Measurements from ENCODE around the gene UCP2. TPM values are rescaled to one million over a fixed set of nuclear protein-coding genes. Genes with fewer than 3 reads are reported as not detected.
"Not testable (repeated sequence)": the region's sequence is repeated elsewhere in the genome, so short reads cannot be mapped to it uniquely, and the experiment has no call there.

The UCP2 gene
- total RNA-seq, 2 donors from 2014 or later = 21.6 to 30.2 TPM

DNA sequence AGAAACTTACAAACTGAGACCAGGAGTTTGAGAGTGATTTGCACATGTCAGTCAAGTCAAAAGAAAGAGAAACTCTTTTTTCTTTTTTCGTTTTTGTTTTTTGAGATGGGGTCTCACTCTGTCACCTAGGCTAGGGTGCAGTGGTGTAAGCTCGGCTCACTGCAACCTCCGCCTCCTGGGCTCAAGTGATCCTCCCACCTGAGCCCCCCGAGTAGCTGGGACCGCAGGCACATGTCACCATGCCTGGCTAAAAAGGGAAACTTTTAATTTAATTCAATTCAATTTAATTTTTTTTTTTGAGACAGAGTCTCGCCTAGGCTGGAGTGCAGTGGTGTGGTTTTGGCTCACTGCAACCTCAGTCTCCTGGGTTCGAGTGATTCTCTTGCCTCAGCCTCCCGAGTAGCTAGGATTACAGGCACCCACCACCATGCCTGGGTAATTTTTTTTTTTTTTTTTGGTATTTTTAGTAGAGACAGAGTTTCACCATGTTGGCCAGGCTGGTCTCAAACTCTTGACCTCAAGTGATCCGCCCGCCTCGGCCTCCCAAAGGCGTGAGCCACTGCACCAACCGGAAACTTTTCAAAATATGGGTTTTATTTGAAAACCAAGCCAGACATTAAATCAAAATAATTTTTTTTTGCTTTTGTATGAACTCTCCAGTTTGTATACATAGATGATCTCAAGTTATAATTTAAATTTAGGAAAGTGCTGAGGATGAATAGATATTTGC, 16.4 kb upstream of the UCP2 start:
- no peak for DNase-seq
- ATAC-seq = no peak
- intact Hi-C loops (cut with DNase I) = no loop called here

DNA sequence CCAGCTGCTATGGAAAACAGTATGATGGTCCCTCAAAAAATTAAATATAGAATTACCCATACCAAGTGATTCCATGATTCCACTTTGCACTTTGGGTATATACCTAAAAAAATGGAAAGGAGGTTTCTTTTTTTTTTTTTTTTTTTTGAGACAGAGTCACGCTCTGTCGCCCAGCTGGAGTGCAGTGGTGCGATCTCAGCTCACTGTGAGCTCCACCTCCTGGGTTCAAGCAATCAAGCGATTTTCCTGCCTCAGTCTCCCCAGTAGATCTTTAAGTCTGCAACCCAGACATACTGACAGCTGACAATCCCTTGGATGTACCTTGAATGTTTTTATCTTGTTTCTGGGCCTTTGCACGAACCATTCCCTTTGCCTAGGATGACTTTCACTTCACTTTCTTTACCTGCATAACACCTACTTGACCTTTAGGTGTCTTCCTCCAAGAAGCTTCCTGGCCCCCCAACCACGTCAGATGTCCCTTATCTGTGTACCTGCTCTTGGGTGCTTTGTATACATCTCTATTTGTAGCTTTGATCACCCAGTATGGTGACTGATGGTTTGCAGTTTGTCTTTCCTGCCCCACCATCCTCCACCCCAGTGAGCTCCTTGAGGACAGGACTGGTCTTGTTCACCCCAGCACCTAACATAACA, 14.6 kb upstream of the UCP2 start:
- ATAC-seq (no peak), DNase-seq (no peak)
- intact Hi-C loops (cut with DNase I) = no loop called here

DNA sequence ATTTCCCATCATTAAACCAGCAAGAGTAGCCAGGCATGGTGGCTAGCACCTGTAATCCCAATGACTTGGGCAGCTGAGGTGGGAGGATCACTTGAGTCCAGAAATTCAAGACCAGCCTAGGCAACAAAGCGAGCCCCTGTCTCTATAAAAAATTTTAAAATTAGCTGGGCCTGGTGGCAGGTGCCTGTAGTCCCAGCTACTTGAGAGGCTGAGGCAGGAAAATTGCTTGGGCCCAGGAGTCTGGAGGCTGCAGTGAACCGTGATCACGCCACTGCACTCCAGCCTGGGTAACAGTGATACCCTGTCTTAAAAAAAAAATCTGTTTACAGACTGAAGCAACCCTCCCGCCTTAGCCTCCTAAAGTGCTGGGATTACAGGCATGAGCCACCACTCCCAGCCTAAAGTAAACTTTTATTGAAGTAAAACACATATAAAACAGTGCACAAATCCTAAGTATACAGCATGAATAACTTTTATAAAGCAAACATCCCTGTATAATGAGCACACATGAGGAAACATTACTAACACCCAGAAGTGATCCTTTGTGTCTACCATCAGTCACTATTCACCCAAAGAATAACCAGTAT, 13.6 kb upstream of the UCP2 start:
- no peak for DNase-seq
- intact Hi-C loops (cut with DNase I) = no loop called here
- ATAC-seq = no peak

DNA sequence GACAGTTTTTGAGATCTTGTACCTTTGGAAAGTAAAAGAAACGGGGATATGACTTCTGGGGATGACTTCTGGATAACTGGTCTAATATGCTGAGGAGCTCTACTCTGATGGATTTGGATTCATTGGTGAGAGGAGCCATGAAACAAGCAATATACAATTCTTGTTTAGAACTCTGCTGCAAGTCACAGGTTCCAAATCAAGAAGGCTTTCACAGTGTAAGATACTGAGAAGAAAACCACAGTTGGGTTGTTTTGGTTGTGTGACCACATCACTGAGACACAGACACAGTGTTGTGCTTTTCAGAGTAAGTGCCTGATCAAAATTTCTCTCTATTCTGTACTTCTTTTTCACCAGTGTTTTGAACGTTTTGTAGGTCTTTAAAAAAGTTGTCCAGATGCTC, 13.1 kb upstream of the UCP2 start:
- intact Hi-C loops (cut with DNase I) = no loop called here
- no peak for DNase-seq
- ATAC-seq = no peak

DNA sequence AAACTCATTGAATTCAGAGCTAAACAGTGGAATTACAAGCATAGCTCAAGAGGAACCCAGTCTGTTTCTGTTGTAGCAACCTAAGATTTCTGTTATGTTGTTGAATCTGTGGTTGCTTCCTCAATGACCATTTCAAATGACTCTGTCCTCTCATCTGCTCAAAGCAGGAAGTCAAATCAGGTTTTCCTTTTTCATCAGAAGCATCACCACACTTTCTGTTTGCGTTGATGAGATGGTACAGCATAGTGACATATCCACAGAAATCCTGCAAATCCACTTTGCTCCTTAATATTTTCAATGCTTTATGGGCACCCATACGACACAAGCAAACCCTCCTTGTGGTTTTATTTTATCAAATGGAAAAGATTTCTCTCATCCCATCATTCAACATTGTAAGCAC, 12.6 kb upstream of the UCP2 start:
- intact Hi-C loops (cut with DNase I) = no loop called here
- ATAC-seq (peak; percentile 47 to 49), DNase-seq (no peak)

DNA sequence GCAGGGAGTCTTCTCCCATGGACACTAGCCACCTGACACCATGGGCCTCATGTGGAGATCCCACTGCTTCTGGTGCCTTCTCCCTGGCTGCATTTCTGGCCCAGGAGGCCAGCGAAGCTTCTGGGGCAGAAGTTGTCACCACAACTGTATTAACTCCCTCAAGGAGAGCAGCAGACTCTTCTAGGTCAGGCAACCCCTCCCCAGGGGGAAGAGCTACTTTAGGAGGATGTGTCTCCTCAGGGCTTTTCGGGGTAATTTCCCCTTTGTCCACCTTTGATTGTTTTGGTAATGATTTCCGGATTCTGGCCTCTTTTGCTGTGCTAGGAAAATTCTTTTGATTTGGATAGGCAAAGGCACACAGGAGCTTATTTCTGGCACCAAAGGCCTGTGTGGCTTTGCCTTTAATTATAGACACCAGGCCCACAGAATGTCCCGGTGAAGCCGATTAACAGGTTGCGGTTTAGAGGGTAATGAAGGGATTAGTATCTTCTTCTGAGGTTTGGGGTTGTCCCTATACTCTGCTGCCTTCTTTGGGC, 8.9 kb upstream of the UCP2 start:
- intact Hi-C loops (cut with DNase I) = no loop called here
- DNase-seq = no peak
- ATAC-seq = no peak

DNA sequence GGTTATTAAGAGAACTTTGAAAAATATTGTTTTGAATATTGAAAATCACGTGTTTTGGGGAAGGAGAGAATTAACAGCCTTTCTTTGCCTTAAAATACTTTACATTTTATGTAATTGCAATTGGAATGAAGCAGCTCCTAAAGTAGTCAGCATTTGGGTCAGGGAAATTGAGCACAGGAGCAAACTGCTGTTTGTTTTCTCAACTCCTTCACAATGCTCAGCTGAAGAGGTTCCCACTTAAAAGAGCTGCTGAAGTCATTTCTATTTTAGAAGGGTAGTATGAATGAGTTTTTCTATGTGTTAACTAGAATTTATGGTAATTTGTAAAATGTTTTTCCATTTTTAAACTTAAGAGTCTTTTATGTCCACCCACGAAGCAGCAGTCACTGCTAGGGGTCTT, 8.1 kb upstream of the UCP2 start:
- intact Hi-C loops (cut with DNase I) = no loop called here
- DNase-seq (no peak), ATAC-seq (no peak)

DNA sequence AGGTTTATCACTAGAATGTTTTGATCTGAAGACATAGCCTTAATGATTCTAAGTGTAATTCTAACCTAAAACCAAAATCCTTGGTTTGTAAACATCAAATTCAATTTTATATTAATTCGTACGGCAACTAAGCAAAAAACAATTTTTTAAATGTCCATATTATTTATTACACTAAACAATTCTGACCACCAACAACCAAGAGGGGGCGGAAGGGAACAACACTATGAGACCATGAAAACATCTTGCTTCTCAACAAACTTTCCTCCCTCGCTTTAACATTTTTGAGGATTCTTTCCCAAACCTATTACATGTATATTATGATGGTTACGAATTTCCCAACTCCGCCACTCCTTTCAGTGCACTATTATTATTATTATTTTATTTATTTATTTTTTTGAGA, 6.5 kb upstream of the UCP2 start:
- DNase-seq (no peak), ATAC-seq (no peak)
- intact Hi-C loops (cut with DNase I) = no loop called here

DNA sequence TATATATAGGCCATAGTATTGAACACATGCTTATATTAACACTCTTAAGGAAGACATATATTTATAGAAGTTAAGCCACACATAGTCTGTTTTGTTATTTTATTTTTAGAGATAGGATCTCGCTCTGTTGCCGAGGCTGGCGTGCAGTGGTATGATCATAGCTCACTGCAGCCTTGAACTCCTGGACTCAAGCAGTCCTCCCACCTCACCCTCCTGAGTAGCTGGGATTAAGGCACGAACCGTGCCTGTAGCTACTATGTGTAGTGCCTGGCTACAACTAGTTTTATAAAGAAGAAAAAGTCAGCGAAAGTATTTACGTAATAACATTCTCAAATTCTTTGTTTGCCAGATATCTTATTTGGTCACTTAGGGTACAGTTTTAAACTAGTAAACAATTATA, 5.6 kb upstream of the UCP2 start:
- intact Hi-C loops (cut with DNase I) = no loop called here
- no peak for ATAC-seq
- DNase-seq = no peak

DNA sequence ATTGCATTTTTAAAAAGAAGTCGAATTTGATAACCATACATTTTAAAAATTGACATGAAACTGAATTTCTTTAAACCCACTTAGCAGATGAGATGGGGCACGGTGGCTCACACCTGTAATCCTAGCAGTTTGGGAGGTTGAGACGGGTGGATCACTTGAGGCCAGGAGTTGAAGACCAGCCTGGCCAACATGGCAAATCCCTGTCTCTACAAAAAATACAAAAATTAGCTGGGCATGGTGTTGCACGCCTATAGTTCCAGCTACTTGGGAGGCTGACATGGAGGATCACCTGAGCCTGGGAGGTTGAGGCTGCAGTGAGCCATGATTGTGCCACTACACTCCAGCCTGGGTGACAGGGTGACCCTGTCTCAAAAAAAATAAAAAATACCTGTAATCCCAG, 3.0 kb upstream of the UCP2 start:
- intact Hi-C loops (cut with DNase I) = not testable (repeated sequence)

DNA sequence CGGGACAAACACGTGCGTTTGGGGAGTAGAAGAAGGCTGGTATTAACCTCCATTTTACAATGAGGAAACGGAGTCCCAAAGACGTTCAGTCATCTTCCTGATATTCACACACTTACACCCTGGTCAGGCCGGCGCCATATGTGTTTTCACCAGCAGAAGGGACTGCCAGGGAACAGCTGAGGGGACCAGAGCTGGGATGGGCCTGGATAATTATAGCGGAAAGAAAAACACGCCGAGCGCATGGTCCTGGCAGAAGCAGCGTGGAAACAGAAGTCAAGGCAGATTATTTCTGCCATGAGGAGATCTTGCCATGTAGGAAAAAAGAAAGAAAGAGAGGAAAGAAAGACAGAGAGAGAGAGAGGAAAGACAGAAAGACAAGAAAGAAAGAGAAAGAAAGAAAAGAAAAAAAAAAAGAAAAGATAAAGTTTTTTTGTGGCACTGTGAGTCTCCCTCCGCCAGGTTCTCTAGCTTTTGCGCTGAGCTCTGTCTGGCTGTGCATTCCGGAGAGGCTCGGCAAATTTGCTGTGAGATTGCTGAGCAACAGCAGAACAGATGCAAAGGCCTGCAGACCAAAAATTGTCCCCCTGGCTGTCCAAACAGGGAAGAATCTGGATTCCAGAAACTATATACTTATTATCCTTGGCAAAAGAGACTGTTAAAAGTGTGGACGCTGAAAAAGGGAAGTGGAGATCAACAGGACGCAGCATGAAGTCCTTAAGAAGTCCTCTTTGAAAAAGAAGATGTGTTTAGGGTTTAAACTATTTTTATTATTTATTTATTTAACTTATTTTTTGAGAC, 1.3 kb upstream of the UCP2 start:
- ATAC-seq (no peak), DNase-seq (no peak)

More for the DNA sequence above, 3.0 kb upstream of the UCP2 start:
- ATAC-seq, DNase-seq: not testable (repeated sequence)

DNA sequence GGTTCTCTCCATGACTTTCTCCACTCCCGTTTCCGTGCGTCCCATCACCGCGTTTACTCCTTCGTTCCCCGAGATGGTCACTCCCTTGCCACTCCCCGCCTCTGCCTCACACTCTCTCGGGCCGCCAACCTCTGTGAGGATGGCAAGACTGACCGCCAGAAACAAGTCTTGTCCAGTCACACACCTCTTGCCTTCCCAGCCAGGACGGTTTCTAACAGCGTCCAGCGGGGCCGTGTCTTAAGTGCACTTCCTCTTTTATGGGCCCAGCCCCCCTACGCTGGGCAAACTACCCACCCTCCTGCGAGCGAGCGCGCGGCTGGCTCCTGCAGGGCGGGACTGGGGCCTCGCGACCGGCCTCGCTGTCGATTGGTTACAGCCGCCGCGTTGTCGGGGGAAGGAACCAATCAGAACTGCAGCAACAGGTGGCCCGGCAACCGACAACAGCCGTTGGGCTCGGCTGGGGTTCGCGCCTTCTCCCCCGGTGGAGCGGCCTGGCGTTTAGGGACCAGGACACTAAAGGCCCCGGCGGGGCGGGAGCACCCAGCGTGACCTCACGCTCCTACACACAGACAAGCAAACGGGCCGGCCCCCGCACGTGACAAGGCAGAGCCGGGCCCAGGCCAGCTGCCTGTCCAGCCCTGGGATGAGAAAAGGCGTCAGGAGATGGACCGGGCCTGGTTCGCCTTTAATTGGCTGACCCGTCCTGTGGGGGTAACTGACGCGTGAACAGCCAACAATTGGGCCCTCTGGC, 522 bp upstream of the UCP2 start:
- intact Hi-C loops (cut with DNase I) = no loop called here
- DNase-seq (peak; percentile 94), ATAC-seq (peak; percentile 93 to 96)

More for the DNA sequence above, 1.3 kb upstream of the UCP2 start:
- intact Hi-C loops (cut with DNase I) = no loop called here

DNA sequence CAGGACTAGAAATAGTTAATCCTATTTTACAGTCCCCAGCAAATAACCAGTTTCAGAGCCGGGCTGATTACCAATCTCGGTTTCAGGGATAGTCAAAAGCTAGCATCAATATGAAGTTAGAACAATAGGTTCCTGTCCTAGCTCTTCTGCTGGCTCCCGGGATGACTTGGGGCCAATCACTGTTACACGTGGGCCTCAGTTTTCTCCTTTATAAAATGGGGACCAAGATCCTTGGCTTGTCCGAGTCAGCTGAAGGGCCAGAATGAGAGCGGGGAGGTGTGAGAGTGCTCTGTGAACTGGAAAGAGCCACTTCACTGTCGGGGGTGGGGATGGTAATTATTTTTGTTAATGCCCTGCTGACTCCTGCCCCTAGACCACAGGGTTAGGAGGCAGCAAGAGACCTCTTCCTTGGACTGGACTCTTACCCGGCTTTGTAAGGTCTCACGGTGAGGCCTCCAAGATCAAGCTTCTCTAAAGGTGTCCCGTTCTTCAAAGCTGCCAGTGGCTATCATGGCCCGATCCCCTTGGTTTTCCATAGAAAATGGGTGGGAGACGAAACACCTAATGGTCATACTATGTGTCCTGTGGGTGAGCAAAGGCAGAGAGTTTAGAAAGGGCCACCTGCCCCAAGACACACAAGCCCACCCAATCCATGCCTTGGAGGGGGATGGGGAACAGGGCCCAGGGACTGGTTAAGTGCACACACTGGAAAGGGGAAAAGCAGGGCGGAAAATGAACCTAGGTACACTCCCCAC, 1.4 kb downstream of the UCP2 start:
- ATAC-seq (no peak), DNase-seq (no peak)
- intact Hi-C loops (cut with DNase I) = no loop called here

DNA sequence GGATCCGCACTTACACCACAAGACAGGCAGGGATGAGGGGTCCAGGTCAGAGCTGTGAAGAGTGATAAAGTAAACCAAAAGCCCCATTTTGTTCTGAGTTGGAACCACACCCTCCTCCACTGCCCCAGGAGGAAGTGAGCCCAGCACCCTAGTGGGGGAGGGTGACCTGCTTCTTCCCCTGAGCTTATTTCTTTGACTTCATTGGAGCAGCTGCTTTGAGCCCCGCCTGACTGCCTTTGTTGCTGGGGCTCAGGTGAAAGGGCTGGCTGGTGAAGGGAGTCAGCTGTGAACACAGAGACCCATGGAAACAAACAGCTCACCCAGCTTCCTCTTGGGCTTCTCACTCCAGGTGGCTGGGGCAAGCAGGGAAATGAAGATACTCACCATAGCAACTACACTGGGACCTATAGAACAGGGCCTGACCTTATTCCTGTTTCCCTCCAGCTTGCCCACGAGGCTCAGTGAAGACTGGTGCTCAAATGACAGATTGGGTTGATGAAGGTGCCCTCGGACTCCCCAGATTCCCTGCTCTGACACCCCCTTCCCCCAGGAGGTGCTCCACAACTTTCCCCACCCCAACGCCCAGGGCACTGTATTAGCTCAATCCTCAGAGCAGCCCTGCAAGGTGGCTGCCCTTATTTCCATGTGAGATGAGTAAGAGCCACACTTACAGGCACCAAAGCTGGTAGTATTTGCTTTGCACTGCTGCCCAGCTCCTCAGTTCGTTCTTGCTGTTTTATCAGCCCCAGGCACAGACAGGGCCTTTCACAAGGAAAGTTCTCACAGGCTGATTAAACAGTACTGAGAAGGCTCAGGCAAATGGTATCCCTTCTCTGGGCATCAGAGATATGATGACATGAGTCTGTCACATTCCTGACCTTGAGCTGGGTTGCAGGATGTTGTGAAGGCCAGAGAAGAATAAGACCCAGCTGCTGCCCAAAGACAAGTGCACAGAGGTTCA, 2.4 kb downstream of the UCP2 start:
- intact Hi-C loops (cut with DNase I) = no loop called here
- DNase-seq (peak; percentile 42), ATAC-seq (no peak)

DNA sequence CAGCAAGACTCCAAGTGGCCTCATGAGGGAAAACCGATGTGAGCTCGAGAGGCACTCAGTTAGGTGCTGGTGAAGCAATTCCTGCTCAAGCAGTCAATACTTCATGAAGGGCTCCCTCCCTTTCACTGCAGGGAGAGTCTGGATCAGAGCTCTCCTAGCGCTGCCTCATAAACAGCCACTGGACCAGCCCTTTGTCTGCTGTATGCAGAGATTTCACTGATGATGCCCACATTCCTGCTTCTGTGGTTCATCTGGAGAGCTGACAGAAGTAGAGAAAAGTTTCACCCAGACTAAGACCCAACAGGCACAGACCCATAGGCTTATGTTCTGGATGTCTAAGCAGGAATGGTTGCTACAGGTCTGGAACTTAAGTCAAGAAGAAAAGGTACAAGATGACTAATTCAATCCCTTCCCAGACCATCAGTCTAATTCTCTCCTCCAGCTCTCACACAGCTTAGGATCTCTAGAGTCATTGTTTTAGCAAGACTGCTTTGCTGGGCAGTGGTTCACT, 4.0 kb downstream of the UCP2 start:
- DNase-seq (no peak), ATAC-seq (no peak)
- intact Hi-C loops (cut with DNase I) = no loop called here

DNA sequence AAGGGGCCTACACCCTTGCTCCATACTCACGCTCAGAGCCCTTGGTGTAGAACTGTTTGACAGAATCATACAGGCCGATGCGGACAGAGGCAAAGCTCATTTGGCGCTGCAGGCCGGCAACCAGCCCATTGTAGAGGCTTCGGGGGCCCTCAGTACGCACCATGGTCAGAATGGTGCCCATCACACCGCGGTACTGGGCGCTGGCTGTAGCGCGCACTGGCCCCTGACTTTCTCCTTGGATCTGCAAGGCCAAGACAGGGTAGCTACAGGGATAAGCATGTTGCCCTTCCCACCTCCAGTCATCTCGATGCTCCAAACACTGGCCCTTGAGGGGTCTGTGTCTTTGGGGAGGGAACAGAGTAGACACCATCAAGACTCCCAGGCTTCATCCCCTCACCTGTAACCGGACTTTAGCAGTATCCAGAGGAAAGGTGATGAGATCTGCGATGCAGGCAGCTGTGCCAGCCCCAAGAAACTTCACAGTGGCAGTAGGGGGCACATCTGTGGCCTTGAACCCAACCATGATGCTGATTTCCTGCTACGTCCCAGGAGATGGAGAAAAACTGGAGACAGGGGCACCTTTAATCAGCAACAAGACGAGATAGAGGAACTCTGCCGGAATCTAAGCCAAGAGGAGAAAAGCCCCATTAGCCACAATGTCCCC, 4.7 kb downstream of the UCP2 start:
- DNase-seq (no peak), ATAC-seq (no peak)
- intact Hi-C loops (cut with DNase I) = no loop called here
